Measurements from ENCODE around the gene CYTH4. TPM values are rescaled to one million over a fixed set of nuclear protein-coding genes. Genes with fewer than 3 reads are reported as not detected.

Gene CYTH4
- total RNA-seq, 1 experiment from 2014 or later = not detected

DNA sequence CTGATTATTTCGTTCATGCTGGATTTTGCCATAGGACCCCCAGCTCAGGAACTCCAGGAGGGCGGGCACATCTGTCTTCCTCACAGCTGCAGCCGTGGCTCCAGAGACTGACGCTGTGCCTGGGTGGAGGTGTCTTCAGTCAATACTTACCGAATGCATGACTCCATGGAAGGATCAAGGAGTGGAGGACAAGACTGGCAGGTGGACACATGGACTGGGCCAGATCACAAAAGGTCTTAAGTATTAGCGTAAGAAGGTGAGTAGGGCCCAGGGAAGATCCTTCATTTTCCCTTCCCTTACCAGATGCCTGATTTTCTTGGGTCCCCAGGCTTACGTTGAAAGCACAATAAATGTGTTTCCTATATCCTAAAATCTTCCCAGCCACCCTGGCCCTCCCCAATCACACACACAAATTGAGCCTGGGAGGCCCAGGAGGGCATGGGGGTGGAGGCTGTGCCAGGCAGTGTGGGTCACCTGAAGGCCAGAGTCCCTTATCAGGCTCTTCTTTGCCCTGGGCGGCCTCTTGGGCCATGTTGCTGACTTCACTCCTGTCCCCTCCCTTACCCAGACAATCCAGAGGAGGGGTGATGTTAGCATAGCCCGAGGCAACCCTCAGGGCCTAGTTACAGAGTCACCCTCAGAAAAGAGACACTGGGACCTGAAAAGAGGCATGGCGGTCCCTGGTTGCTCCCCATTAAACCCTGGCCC lies 56.4 kb downstream of the CYTH4 start:
- Histone ChIP-seq H3K27me3 (ENCODE audit: insufficient read depth, low read depth) (no peaks in the 10 kb centered on the region), H3K9me2 (ENCODE audit: insufficient read depth) (no peaks in the 10 kb centered on the region)
- intact Hi-C loops (cut with micrococcal nuclease; ENCODE audit: unreplicated experiment) = no loop called here

DNA sequence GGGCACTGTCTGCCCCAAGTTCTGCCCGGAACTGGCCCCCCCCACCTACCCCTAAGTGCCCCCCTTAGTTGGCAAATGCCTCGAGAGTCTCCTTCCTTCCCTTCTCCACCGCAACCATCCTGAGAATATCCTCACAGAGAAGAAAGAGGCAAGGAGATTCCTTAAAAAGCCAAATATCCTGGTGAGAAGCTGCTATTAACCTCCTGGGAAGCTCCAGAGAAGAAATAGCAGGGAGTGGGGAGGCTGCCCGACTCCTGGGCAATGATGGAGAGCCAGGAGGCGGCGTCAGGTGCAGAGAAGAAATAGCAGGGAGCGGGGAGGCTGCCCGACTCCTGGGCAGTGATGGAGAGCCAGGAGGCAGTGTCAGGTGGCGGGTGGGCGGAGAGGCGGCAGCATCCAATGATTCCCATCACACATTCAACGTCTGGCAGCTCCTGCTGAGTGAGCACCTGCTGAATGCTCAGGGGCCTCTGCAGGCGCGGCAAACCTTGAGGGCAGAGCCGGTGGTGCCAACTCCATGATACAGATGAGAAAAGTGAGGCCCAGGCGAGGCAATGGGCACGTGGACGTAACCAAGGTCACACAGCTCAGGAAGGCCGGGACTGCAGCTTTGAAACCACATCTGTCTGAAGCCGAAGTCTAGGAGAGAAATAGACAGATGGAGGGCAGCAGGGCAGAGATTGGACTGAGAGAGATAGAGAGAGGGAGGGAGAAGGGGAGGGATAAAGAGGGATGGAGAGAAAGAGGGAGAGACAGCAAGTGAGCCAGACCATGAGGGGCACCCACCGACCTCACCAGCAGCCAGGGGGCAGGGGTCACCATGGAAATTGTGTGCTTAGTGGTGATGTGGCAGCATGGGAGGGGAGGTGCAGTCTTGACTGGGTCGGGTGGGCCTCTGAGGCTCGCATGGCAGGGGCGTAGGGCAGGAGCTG lies 58.3 kb downstream of the CYTH4 start:
- H2AFZ ChIP-seq = no peak overlapping the region
- H4K20me1 ChIP-seq (ENCODE audit: insufficient read depth) = no peaks in the 10 kb centered on the region
- TF ChIP-seq, protein P1, sequence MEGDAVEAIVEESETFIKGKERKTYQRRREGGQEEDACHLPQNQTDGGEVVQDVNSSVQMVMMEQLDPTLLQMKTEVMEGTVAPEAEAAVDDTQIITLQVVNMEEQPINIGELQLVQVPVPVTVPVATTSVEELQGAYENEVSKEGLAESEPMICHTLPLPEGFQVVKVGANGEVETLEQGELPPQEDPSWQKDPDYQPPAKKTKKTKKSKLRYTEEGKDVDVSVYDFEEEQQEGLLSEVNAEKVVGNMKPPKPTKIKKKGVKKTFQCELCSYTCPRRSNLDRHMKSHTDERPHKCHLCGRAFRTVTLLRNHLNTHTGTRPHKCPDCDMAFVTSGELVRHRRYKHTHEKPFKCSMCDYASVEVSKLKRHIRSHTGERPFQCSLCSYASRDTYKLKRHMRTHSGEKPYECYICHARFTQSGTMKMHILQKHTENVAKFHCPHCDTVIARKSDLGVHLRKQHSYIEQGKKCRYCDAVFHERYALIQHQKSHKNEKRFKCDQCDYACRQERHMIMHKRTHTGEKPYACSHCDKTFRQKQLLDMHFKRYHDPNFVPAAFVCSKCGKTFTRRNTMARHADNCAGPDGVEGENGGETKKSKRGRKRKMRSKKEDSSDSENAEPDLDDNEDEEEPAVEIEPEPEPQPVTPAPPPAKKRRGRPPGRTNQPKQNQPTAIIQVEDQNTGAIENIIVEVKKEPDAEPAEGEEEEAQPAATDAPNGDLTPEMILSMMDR (conservative IDR thresholded peaks at IDR 0.05) = no peak
- no peak for TF ChIP-seq EZH2 (IDR thresholded peaks at IDR 0.05; ENCODE audit: low read depth)
- CTCF ChIA-PET = no interaction called here
- BruUV-seq (replicated peaks) = no TSS peak
- H3K27ac ChIP-seq = no peak overlapping the region
- intact Hi-C loops (cut with micrococcal nuclease; ENCODE audit: unreplicated experiment) = no loop called here
- no peaks in the 10 kb centered on the region for H3K9me2 ChIP-seq (ENCODE audit: insufficient read depth)
- H3K4me3 ChIP-seq = no peak overlapping the region
- no peaks in the 10 kb centered on the region for H3K79me2 ChIP-seq (ENCODE audit: low read depth)
- H3K36me3 ChIP-seq (ENCODE audit: low read depth) = no peaks in the 10 kb centered on the region
- no peak overlapping the region for H3K4me2 ChIP-seq
- POLR2A ChIA-PET (ENCODE audit: unreplicated experiment) = no interaction called here
- no peak for DNase-seq
- no peaks in the 10 kb centered on the region for H3K9me3 ChIP-seq (ENCODE audit: insufficient read depth, low read depth)
- peaks cover 45% of the 10 kb centered on the region for H3F3A ChIP-seq (ENCODE audit: insufficient read depth, low read depth)
- H3K4me1 ChIP-seq (replicated peaks; ENCODE audit: insufficient read depth) = peaks cover 40% of the 10 kb centered on the region
- no peaks in the 10 kb centered on the region for H3K27me3 ChIP-seq (ENCODE audit: insufficient read depth, low read depth)

More for the DNA sequence above, 56.4 kb downstream of the CYTH4 start:
- Histone ChIP-seq H3K36me3 (ENCODE audit: low read depth) (no peaks in the 10 kb centered on the region), H3K4me3 (no peak overlapping the region), H3K4me2 (peak overlapping the region; percentile 63; the same call in 1 of the 2 replicates), H3F3A (ENCODE audit: insufficient read depth, low read depth) (peaks cover 49% of the 10 kb centered on the region), H3K4me1 (replicated peaks; ENCODE audit: insufficient read depth) (peaks cover 46% of the 10 kb centered on the region), H4K20me1 (ENCODE audit: insufficient read depth) (no peaks in the 10 kb centered on the region), H3K9me3 (ENCODE audit: insufficient read depth, low read depth) (no peaks in the 10 kb centered on the region), H3K27ac (peak overlapping the region; percentile 67; the same call in 1 of the 2 replicates), H2AFZ (no peak overlapping the region), H3K79me2 (ENCODE audit: low read depth) (no peaks in the 10 kb centered on the region)
- no peak for TF ChIP-seq EZH2 (IDR thresholded peaks at IDR 0.05; ENCODE audit: low read depth)
- TF ChIP-seq, protein P1 (conservative IDR thresholded peaks at IDR 0.05) = no peak
- ChIA-PET POLR2A (ENCODE audit: unreplicated experiment) (no interaction called here), CTCF (interaction anchor here (0.6 kb wide), 1 partner anchor 247 kb away, joined by 5 read pairs; no protein-coding TSS in a partner anchor)
- no TSS peak for BruUV-seq (replicated peaks)
- peak in 1 of 2 experiments; percentile 57 for DNase-seq

GRCh38 chr22:37342065-37342464 lies 59.8 kb downstream of the CYTH4 start:
- Histone ChIP-seq H3F3A (ENCODE audit: insufficient read depth, low read depth) (peaks cover 43% of the 10 kb centered on the region), H3K27me3 (ENCODE audit: insufficient read depth, low read depth) (no peaks in the 10 kb centered on the region), H3K79me2 (ENCODE audit: low read depth) (no peaks in the 10 kb centered on the region), H3K4me3 (no peak overlapping the region), H3K4me2 (no peak overlapping the region), H3K36me3 (ENCODE audit: low read depth) (no peaks in the 10 kb centered on the region), H2AFZ (no peak overlapping the region), H3K4me1 (replicated peaks; ENCODE audit: insufficient read depth) (peaks cover 34% of the 10 kb centered on the region), H3K27ac (no peak overlapping the region), H3K9me2 (ENCODE audit: insufficient read depth) (no peaks in the 10 kb centered on the region), H3K9me3 (ENCODE audit: insufficient read depth, low read depth) (no peaks in the 10 kb centered on the region), H4K20me1 (ENCODE audit: insufficient read depth) (no peaks in the 10 kb centered on the region)
- no peak for DNase-seq
- ChIA-PET CTCF (no interaction called here), POLR2A (ENCODE audit: unreplicated experiment) (no interaction called here)
- BruUV-seq (replicated peaks) = no TSS peak
- intact Hi-C loops (cut with micrococcal nuclease; ENCODE audit: unreplicated experiment) = no loop called here
- TF ChIP-seq EZH2 (IDR thresholded peaks at IDR 0.05; ENCODE audit: low read depth) = no peak
- TF ChIP-seq, protein P1 (conservative IDR thresholded peaks at IDR 0.05) = no peak
